ENCODE results near the gene COL7A1.

- TF ChIP-seq, protein P1, sequence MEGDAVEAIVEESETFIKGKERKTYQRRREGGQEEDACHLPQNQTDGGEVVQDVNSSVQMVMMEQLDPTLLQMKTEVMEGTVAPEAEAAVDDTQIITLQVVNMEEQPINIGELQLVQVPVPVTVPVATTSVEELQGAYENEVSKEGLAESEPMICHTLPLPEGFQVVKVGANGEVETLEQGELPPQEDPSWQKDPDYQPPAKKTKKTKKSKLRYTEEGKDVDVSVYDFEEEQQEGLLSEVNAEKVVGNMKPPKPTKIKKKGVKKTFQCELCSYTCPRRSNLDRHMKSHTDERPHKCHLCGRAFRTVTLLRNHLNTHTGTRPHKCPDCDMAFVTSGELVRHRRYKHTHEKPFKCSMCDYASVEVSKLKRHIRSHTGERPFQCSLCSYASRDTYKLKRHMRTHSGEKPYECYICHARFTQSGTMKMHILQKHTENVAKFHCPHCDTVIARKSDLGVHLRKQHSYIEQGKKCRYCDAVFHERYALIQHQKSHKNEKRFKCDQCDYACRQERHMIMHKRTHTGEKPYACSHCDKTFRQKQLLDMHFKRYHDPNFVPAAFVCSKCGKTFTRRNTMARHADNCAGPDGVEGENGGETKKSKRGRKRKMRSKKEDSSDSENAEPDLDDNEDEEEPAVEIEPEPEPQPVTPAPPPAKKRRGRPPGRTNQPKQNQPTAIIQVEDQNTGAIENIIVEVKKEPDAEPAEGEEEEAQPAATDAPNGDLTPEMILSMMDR (IDR thresholded peaks at IDR 0.05 in 4 of 5, conservative IDR thresholded peaks at IDR 0.05 in 1 of 5): peak in 4 of 5 experiments; percentile 30 to 59 (median 53)
- TF ChIP-seq POLR2A (IDR thresholded peaks at IDR 0.05): peak; percentile 51 to 68
These were observed 40.3 kb upstream of the COL7A1 start, which contains the start of gene SLC26A6 for GRCh38 chr3:48635222-48636021.

Measured in gastrocnemius medialis (tissue), 4 donors.